ENCODE results near the gene NDP. TPM values are rescaled to one million over a fixed set of nuclear protein-coding genes. Genes with fewer than 3 reads are reported as not detected.

NDP gene
- polyA plus RNA-seq, 2 of the 4 experiments (the other 2 are of a cell fraction) = not detected

- no peak for DNase-seq (ENCODE audit: low read depth in 1 of 2, low spot score in 1 of 2)
- TF ChIP-seq POLR2A (IDR thresholded peaks at IDR 0.05; ENCODE audit: low read length) (no peak), EHF (CRISPR knock-in tag; IDR thresholded peaks at IDR 0.05) (no peak), CHD2 (IDR thresholded peaks at IDR 0.05; ENCODE audit: low read length, partially characterized antibody) (no peak), FOSL2 (IDR thresholded peaks at IDR 0.05) (no peak), FOSL2 (CRISPR knock-in tag; IDR thresholded peaks at IDR 0.05) (no peak), RARB (CRISPR knock-in tag; IDR thresholded peaks at IDR 0.05) (no peak), RAD21 (conservative IDR thresholded peaks at IDR 0.05 in 1 of 2, IDR thresholded peaks at IDR 0.05 in 1 of 2) (no peak)
- no peak overlapping the region for H3K4me3 ChIP-seq
- H3K9me3 ChIP-seq = 0 out of 3 replicates have a peak, but pooled peaks cover 3% of the 10 kb centered on the region
- no peak for ATAC-seq
- ChIA-PET CTCF (interaction anchor here (1.4 to 3.4 kb wide), 3 partner anchors 50 to 281 kb away, joined by 4 to 14 read pairs (median 13); no protein-coding TSS in a partner anchor), POLR2A (no interaction called here)
- H3K4me1 ChIP-seq = no peaks in the 10 kb centered on the region
- no peak for FAIRE-seq
- H3K27ac ChIP-seq = no peak overlapping the region
- 86% methylated on average over 8 of the region's 9 CpGs for WGBS (ENCODE audit: missing lambda C conversion rate)
- H3K4me2 ChIP-seq = no peak overlapping the region
Measured at GRCh38 chrX:43962636-43963035, 10.6 kb downstream of the NDP start.

GRCh38 chrX:43961699-43962098 is 11.5 kb downstream of the NDP start:
- CTCF ChIA-PET = interaction anchor here (1.4 to 3.4 kb wide), 3 partner anchors 51 to 282 kb away, joined by 4 to 14 read pairs (median 13); no protein-coding TSS in a partner anchor
- no peak overlapping the region for H3K4me2 ChIP-seq
- 0 out of 3 replicates have a peak, but pooled peaks cover 3% of the 10 kb centered on the region for H3K9me3 ChIP-seq
- H3K27ac ChIP-seq = no peak overlapping the region
- H3K4me1 ChIP-seq = no peaks in the 10 kb centered on the region
- H3K4me3 ChIP-seq = no peak overlapping the region
- TF ChIP-seq RFX5 (IDR thresholded peaks at IDR 0.05) (no peak), CTCF (IDR thresholded peaks at IDR 0.05) (0 out of 3 replicates have a peak, but pooled peaks have one; percentile 20)
- no peak for FAIRE-seq
- DNase-seq (ENCODE audit: low read depth in 1 of 2, low spot score in 1 of 2) = peak in 1 of 2 experiments; percentile 18
- ATAC-seq = no peak
- WGBS (ENCODE audit: missing lambda C conversion rate) = 9% methylated on average over 2 of the region's 2 CpGs
- POLR2A ChIA-PET = no interaction called here

GRCh38 chrX:43958529-43958928 is 14.7 kb downstream of the NDP start:
- ATAC-seq (peak; percentile 97 to 99), FAIRE-seq (peak; percentile 99), DNase-seq (ENCODE audit: low read depth in 1 of 2, low spot score in 1 of 2) (peak; percentile 55 to 85)
- TF ChIP-seq MAFK (IDR thresholded peaks at IDR 0.05; ENCODE audit: partially characterized antibody) (no peak), CTCF (IDR thresholded peaks at IDR 0.05) (peak; percentile 83), RAD21 (conservative IDR thresholded peaks at IDR 0.05 in 1 of 2, IDR thresholded peaks at IDR 0.05 in 1 of 2) (peak; percentile 90 to 93), SMC3 (IDR thresholded peaks at IDR 0.05) (peak; percentile 89)
- POLR2A ChIA-PET = no interaction called here
- Histone ChIP-seq H3K4me2 (peak overlapping the region; percentile 44), H3K27ac (peak overlapping the region in 1 of 2 experiments; percentile 44; a peak in 1 of 6 replicates), H3K9me3 (0 out of 3 replicates have a peak, but pooled peaks cover 3% of the 10 kb centered on the region), H3K4me3 (no peak overlapping the region), H3K4me1 (no peaks in the 10 kb centered on the region)
- WGBS (ENCODE audit: missing lambda C conversion rate) = 1% methylated on average over 6 of the region's 6 CpGs
- CTCF ChIA-PET = interaction anchor here (0.6 to 3.7 kb wide), 56 partner anchors 8 to 1520 kb away, joined by 3 to 64 read pairs (median 4); partner anchors contain the start of gene NDP

DNA sequence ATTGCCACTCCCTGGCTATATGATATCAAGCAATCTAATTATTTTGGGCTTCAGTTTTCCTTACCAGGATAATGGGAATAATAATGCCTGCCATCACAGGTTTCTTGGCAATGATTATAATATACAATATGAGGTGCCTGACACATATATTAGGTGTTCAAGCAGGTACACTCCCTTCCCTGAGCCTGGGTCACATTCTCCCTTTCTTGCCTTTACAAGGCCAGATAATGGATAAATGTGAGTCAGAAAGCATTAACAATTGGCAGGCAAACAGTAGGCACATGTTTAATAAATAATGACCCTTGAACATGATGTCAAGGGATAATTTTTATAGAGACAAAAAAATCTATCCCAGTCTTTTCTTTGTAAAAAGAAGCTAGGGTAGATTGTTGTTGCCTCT is 17.2 kb downstream of the NDP start:
- Histone ChIP-seq H3K4me1 (no peaks in the 10 kb centered on the region), H3K27ac (no peak overlapping the region), H3K9me3 (no peaks in the 10 kb centered on the region), H3K4me2 (no peak overlapping the region), H3K4me3 (no peak overlapping the region)
- ATAC-seq (no peak), FAIRE-seq (no peak), DNase-seq (ENCODE audit: low read depth in 1 of 2, low spot score in 1 of 2) (no peak)
- TF ChIP-seq EP300 (IDR thresholded peaks at IDR 0.05) = no peak
- TF ChIP-seq ZSCAN20 (CRISPR knock-in tag; IDR thresholded peaks at IDR 0.05) = no peak
- no peak for TF ChIP-seq SMC3 (IDR thresholded peaks at IDR 0.05)
- TF ChIP-seq, protein P1, sequence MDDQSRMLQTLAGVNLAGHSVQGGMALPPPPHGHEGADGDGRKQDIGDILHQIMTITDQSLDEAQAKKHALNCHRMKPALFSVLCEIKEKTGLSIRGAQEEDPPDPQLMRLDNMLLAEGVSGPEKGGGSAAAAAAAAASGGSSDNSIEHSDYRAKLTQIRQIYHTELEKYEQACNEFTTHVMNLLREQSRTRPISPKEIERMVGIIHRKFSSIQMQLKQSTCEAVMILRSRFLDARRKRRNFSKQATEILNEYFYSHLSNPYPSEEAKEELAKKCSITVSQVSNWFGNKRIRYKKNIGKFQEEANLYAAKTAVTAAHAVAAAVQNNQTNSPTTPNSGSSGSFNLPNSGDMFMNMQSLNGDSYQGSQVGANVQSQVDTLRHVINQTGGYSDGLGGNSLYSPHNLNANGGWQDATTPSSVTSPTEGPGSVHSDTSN (IDR thresholded peaks at IDR 0.05) = no peak
- TF ChIP-seq FOSL2 (IDR thresholded peaks at IDR 0.05) = no peak
- TF ChIP-seq FOSL2 (CRISPR knock-in tag; IDR thresholded peaks at IDR 0.05) = no peak
- TF ChIP-seq, protein P2, sequence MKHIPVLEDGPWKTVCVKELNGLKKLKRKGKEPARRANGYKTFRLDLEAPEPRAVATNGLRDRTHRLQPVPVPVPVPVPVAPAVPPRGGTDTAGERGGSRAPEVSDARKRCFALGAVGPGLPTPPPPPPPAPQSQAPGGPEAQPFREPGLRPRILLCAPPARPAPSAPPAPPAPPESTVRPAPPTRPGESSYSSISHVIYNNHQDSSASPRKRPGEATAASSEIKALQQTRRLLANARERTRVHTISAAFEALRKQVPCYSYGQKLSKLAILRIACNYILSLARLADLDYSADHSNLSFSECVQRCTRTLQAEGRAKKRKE (CRISPR knock-in tag; IDR thresholded peaks at IDR 0.05; ENCODE audit: low read depth) = no peak
- TF ChIP-seq HOXA7 (CRISPR knock-in tag; IDR thresholded peaks at IDR 0.05) = no peak
- no peak for TF ChIP-seq MYC (IDR thresholded peaks at IDR 0.05; ENCODE audit: borderline replicate concordance, low read length)
- no peak for TF ChIP-seq ZNF302 (CRISPR knock-in tag; IDR thresholded peaks at IDR 0.05)
- no peak for TF ChIP-seq CEBPB (IDR thresholded peaks at IDR 0.05)
- TF ChIP-seq NPAS2 (CRISPR knock-in tag; IDR thresholded peaks at IDR 0.05; ENCODE audit: borderline replicate concordance) = no peak
- no peak for TF ChIP-seq RCOR1 (IDR thresholded peaks at IDR 0.05; ENCODE audit: low read depth, low read length)
- POLR2A ChIA-PET = no interaction called here
- CTCF ChIA-PET = no interaction called here

Data from A549 (cell line).